A673 (cell line): ENCODE results near the gene CMIP. TPM values are rescaled to one million over a fixed set of nuclear protein-coding genes. Genes with fewer than 3 reads are reported as not detected.

ENCODE experiments used
- BruUV-seq: library from RNA; stranded (reverse); fragments of 400-500 nt; replicated peaks from 2 replicates; lab custom pipeline; 2021; lab: Mats Ljungman, UMichigan
- CTCF ChIA-PET: fragments of 300-600 bp; sonication (Branson Sonifier 250); formaldehyde crosslinking; loops from one replicate; lab custom pipeline; 2022; ENCODE audit warnings: antibody characterized with exemption; lab: Charles Lee
- POLR2A ChIA-PET: fragments of 300-600 bp; sonication (Branson Sonifier 250); formaldehyde crosslinking; loops from one replicate; lab custom pipeline; 2022; ENCODE audit warnings: antibody characterized with exemption; ENCODE audit not compliant: low non-redundant PET; lab: Charles Lee
- DNase-seq: peaks from one replicate; pipeline ENCODE4 v3.0.0-alpha.2; 2015; ENCODE audit warnings: low spot score
- H3K27ac ChIP-seq: fragments of 200-600 bp; sonication (generic); 2 replicates; pipeline ENCODE4 v1.5.1; 2016; ENCODE audit warnings: mixed run types, low read depth, mild to moderate bottlenecking, mixed read lengths, antibody characterized with exemption, low read length; ENCODE audit not compliant: poor library complexity, severe bottlenecking
- H3K27me3 ChIP-seq: fragments of 200-600 bp; sonication (generic); replicated peaks from 2 replicates; pipeline ENCODE4 v1.6.1; 2017; ENCODE audit warnings: mixed run types, low read depth, mild to moderate bottlenecking, mixed read lengths, antibody characterized with exemption, low read length; ENCODE audit not compliant: insufficient read depth, poor library complexity
- H3K36me3 ChIP-seq: fragments of 200-600 bp; sonication (generic); 2 replicates; pipeline ENCODE4 v1.6.1; 2016; ENCODE audit warnings: mixed run types, mild to moderate bottlenecking, mixed read lengths, antibody characterized with exemption, low read length; ENCODE audit not compliant: insufficient read depth, poor library complexity, severe bottlenecking
- H3K4me1 ChIP-seq: fragments of 200-600 bp; sonication (generic); 2 replicates; pipeline ENCODE4 v1.6.1; 2017; ENCODE audit warnings: mixed run types, mild to moderate bottlenecking, mixed read lengths, antibody characterized with exemption, low read length; ENCODE audit not compliant: insufficient read depth, poor library complexity, severe bottlenecking
- H3K4me3 ChIP-seq: fragments of 200-600 bp; sonication (generic); 2 replicates; pipeline ENCODE4 v1.5.1; 2016; ENCODE audit warnings: low read depth, mixed run types, mild to moderate bottlenecking, mixed read lengths, low read length; ENCODE audit not compliant: poor library complexity, severe bottlenecking
- H3K9me3 ChIP-seq: fragments of 200-600 bp; sonication (generic); 2 replicates; pipeline ENCODE4 v1.6.1; 2016; ENCODE audit warnings: mixed run types, low read depth, mild to moderate bottlenecking, mixed read lengths, antibody characterized with exemption, low read length; ENCODE audit not compliant: poor library complexity, severe bottlenecking
- CTCF ChIP-seq: fragments of 300-800, 200-600 bp; sonication (generic); conservative IDR thresholded peaks from 2 replicates; pipeline ENCODE4 v1.5.1; 2017; ENCODE audit warnings: low read depth, mild to moderate bottlenecking, antibody characterized with exemption, low read length, moderate library complexity, mixed read lengths
- EZH2 ChIP-seq: fragments of 200-600 bp; sonication (generic); IDR thresholded peaks from 2 replicates; pipeline ENCODE4 v1.6.1; 2017; ENCODE audit warnings: borderline replicate concordance, low read depth, mild to moderate bottlenecking, mixed read lengths, antibody characterized with exemption, low read length; ENCODE audit not compliant: poor library complexity, severe bottlenecking
- intact Hi-C: fragments of 100-400 bp; cut with micrococcal nuclease; formaldehyde crosslinking; loops from one replicate; pipeline ENCODE4 v1.10.0; 2022; ENCODE audit not compliant: unreplicated experiment
- total RNA-seq: library from RNA; stranded (reverse); gene quantifications from 2 replicates; pipeline ENCODE4 v1.2.3, GENCODE V29; 2021

CMIP gene
- total RNA-seq, 1 experiment from 2014 or later = 25.5 TPM

- Histone ChIP-seq H3K4me1 (peaks cover 10% of the 10 kb centered on the region), H3K4me3 (no peak overlapping the region), H3K9me3 (no peaks in the 10 kb centered on the region), H3K36me3 (no peaks in the 10 kb centered on the region), H3K27ac (no peak overlapping the region), H3K27me3 (no peaks in the 10 kb centered on the region)
- TF ChIP-seq EZH2 = no peak
- TF ChIP-seq CTCF = no peak
- ChIA-PET POLR2A (no interaction called here), CTCF (no interaction called here)
- no TSS peak for BruUV-seq
- intact Hi-C loops = loop anchor here (2.0 kb wide), 1 partner anchor 216 kb away; no protein-coding TSS in a partner anchor
- DNase-seq = no peak
Observed at GRCh38 chr16:81612351-81613163, 167.9 kb downstream of the CMIP start.

- Histone ChIP-seq H3K9me3 (no peaks in the 10 kb centered on the region), H3K27ac (no peak overlapping the region), H3K4me3 (no peak overlapping the region), H3K27me3 (no peaks in the 10 kb centered on the region), H3K36me3 (no peaks in the 10 kb centered on the region), H3K4me1 (peaks cover 10% of the 10 kb centered on the region)
- CTCF ChIA-PET = no interaction called here
- POLR2A ChIA-PET = no interaction called here
- no peak for DNase-seq
- intact Hi-C loops = no loop called here
- BruUV-seq = no TSS peak
- TF ChIP-seq CTCF (no peak), EZH2 (no peak)
Observed at GRCh38 chr16:81614171-81614570, 169.6 kb downstream of the CMIP start.

GRCh38 chr16:81614654-81615359, 170.2 kb downstream of the CMIP start:
- Histone ChIP-seq H3K4me1 (peaks cover 10% of the 10 kb centered on the region), H3K36me3 (no peaks in the 10 kb centered on the region), H3K27ac (no peak overlapping the region), H3K4me3 (no peak overlapping the region), H3K27me3 (no peaks in the 10 kb centered on the region), H3K9me3 (no peaks in the 10 kb centered on the region)
- BruUV-seq = no TSS peak
- intact Hi-C loops = no loop called here
- no peak for TF ChIP-seq EZH2
- TF ChIP-seq CTCF = no peak
- no peak for DNase-seq
- CTCF ChIA-PET = no interaction called here
- POLR2A ChIA-PET = no interaction called here
